ENCODE measurements around the gene GSG1. TPM values are rescaled to one million over a fixed set of nuclear protein-coding genes. Genes with fewer than 3 reads are reported as not detected.

GSG1 gene
- total RNA-seq, 1 donor from 2014 or later: not detected

- no peaks in the 10 kb centered on the region for H3K4me1 Mint-ChIP-seq
- H3K27ac Mint-ChIP-seq: no peak overlapping the region
- no peaks in the 10 kb centered on the region for H3K27me3 Mint-ChIP-seq
- H3K9me3 Mint-ChIP-seq: no peaks in the 10 kb centered on the region
- no peak overlapping the region for H3K4me3 Mint-ChIP-seq
- peaks cover 25% of the 10 kb centered on the region for H3K36me3 Mint-ChIP-seq (ENCODE audit: low read depth)
- ChIA-PET CTCF (no interaction called here), POLR2A (no interaction called here)
- TF ChIP-seq CTCF (IDR thresholded peaks at IDR 0.05): no peak
- no peak for ATAC-seq (ENCODE audit: low read depth)
- intact Hi-C loops (cut with micrococcal nuclease): no loop called here
- no peak for DNase-seq
Measured at GRCh38 chr12:13082861-13083260, 20.6 kb downstream of the GSG1 start.

GRCh38 chr12:13080266-13080665, 23.2 kb downstream of the GSG1 start:
- no peak for TF ChIP-seq CTCF (IDR thresholded peaks at IDR 0.05)
- Mint-ChIP-seq H3K9me3 (no peaks in the 10 kb centered on the region), H3K4me1 (no peaks in the 10 kb centered on the region), H3K27ac (no peak overlapping the region), H3K4me3 (no peak overlapping the region), H3K27me3 (no peaks in the 10 kb centered on the region), H3K36me3 (ENCODE audit: low read depth) (peaks cover 35% of the 10 kb centered on the region)
- no peak for ATAC-seq (ENCODE audit: low read depth)
- POLR2A ChIA-PET: no interaction called here
- intact Hi-C loops (cut with micrococcal nuclease): no loop called here
- CTCF ChIA-PET: no interaction called here
- DNase-seq: no peak

- POLR2A ChIA-PET: no interaction called here
Measured at GRCh38 chr12:13079440-13079906, 24.0 kb downstream of the GSG1 start.

GRCh38 chr12:13075786-13076570, 27.5 kb downstream of the GSG1 start:
- ChIA-PET POLR2A (interaction anchor here (0.7 kb wide), 1 partner anchor 105 kb away, joined by 7 read pairs; no protein-coding TSS in a partner anchor), CTCF (no interaction called here)
- Mint-ChIP-seq H3K4me1 (no peaks in the 10 kb centered on the region), H3K27me3 (no peaks in the 10 kb centered on the region), H3K27ac (no peak overlapping the region), H3K36me3 (ENCODE audit: low read depth) (peaks cover 51% of the 10 kb centered on the region), H3K9me3 (no peaks in the 10 kb centered on the region), H3K4me3 (no peak overlapping the region)
- no peak for ATAC-seq (ENCODE audit: low read depth)
- intact Hi-C loops (cut with micrococcal nuclease): no loop called here
- no peak for DNase-seq
- TF ChIP-seq CTCF (IDR thresholded peaks at IDR 0.05): no peak

More at GRCh38 chr12:13079440-13079906, 24.0 kb downstream of the GSG1 start:
- CTCF ChIA-PET: interaction anchor here (0.6 kb wide), 1 partner anchor 20 kb away, joined by 3 read pairs; no protein-coding TSS in a partner anchor
- intact Hi-C loops (cut with micrococcal nuclease): no loop called here
- H3K27ac Mint-ChIP-seq: no peak overlapping the region
- H3K4me3 Mint-ChIP-seq: no peak overlapping the region
- H3K27me3 Mint-ChIP-seq: no peaks in the 10 kb centered on the region
- H3K36me3 Mint-ChIP-seq (ENCODE audit: low read depth): peaks cover 35% of the 10 kb centered on the region
- ATAC-seq (ENCODE audit: low read depth): no peak
- TF ChIP-seq CTCF (IDR thresholded peaks at IDR 0.05): no peak
- DNase-seq: no peak
- no peaks in the 10 kb centered on the region for H3K9me3 Mint-ChIP-seq
- no peaks in the 10 kb centered on the region for H3K4me1 Mint-ChIP-seq

GRCh38 chr12:13075118-13075480, 28.4 kb downstream of the GSG1 start:
- ATAC-seq (ENCODE audit: low read depth): no peak
- DNase-seq: no peak
- TF ChIP-seq CTCF (IDR thresholded peaks at IDR 0.05): no peak
- Mint-ChIP-seq H3K4me3 (no peak overlapping the region), H3K4me1 (no peaks in the 10 kb centered on the region), H3K36me3 (ENCODE audit: low read depth) (peaks cover 45% of the 10 kb centered on the region), H3K27ac (no peak overlapping the region), H3K27me3 (no peaks in the 10 kb centered on the region), H3K9me3 (no peaks in the 10 kb centered on the region)
- ChIA-PET POLR2A (no interaction called here), CTCF (no interaction called here)
- intact Hi-C loops (cut with micrococcal nuclease): no loop called here
